Measurements from ENCODE around the gene CCDC34.

DNA sequence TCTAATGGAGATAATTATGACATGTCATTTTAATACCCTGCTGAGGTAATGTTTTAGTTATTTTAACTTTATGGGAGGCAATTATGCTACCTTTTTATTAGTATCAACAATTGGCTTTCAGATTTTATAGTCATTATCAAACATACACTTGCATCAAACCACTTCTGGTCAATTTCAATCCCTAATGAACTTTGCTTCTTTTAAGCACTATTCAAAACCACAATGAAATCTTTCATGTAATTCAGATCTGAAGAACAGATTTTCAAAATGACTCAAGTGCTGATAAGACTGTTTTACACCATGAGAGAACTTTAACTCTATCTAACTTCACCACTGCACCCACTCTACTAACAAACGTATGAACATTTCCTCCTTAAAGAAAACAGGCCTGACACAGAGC lies 25.9 kb upstream of the CCDC34 start:
- TF ChIP-seq, protein P1, sequence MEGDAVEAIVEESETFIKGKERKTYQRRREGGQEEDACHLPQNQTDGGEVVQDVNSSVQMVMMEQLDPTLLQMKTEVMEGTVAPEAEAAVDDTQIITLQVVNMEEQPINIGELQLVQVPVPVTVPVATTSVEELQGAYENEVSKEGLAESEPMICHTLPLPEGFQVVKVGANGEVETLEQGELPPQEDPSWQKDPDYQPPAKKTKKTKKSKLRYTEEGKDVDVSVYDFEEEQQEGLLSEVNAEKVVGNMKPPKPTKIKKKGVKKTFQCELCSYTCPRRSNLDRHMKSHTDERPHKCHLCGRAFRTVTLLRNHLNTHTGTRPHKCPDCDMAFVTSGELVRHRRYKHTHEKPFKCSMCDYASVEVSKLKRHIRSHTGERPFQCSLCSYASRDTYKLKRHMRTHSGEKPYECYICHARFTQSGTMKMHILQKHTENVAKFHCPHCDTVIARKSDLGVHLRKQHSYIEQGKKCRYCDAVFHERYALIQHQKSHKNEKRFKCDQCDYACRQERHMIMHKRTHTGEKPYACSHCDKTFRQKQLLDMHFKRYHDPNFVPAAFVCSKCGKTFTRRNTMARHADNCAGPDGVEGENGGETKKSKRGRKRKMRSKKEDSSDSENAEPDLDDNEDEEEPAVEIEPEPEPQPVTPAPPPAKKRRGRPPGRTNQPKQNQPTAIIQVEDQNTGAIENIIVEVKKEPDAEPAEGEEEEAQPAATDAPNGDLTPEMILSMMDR (IDR thresholded peaks at IDR 0.05; ENCODE audit: borderline replicate concordance, extremely low read depth, low read length, poor library complexity, severe bottlenecking) = no peak
- no peak for TF ChIP-seq EZH2 (IDR thresholded peaks at IDR 0.05; ENCODE audit: borderline replicate concordance, low read depth, low read length, severe bottlenecking)

All from DND-41 (cell line).